Ectodermal cell (in vitro differentiated cells): ENCODE data around the gene CCDC97.
"Not testable (repeated sequence)": the region's sequence is repeated elsewhere in the genome, so short reads cannot be mapped to it uniquely, and the experiment has no call there.

Experiments
- H3K27ac ChIP-seq: 2 replicates; pipeline ENCODE4 v1.7.0; 2013; ENCODE audit warnings: mild to moderate bottlenecking, low read depth, low read length; ENCODE audit not compliant: insufficient read depth, poor library complexity, severe bottlenecking
- H3K27me3 ChIP-seq: 2 replicates; pipeline ENCODE4 v1.7.0; 2013; ENCODE audit warnings: mild to moderate bottlenecking, low read length; ENCODE audit not compliant: insufficient read depth, control insufficient read depth, poor library complexity, severe bottlenecking
- H3K36me3 ChIP-seq: one replicate; pipeline ENCODE4 v1.7.0; 2013; ENCODE audit warnings: low read length; ENCODE audit not compliant: control insufficient read depth, insufficient read depth
- H3K4me1 ChIP-seq: one replicate; pipeline ENCODE4 v1.7.0; 2013; ENCODE audit warnings: low read length; ENCODE audit not compliant: control insufficient read depth, insufficient read depth
- H3K4me3 ChIP-seq: 2 replicates; pipeline ENCODE4 v1.7.0; 2013; ENCODE audit warnings: low read depth, low read length, control low read depth; ENCODE audit not compliant: insufficient read depth
- H3K9me3 ChIP-seq: 2 replicates; pipeline ENCODE4 v1.7.0; 2013; ENCODE audit warnings: mild to moderate bottlenecking, low read length, moderate library complexity; ENCODE audit not compliant: control insufficient read depth
- WGBS, 2 experiments: methylation state at CpG; one replicate each; pipeline ENCODE4 v1.1.7; 2013; ENCODE audit warnings: missing lambda C conversion rate in 2 of 2; 5-methylcytosine and 5-hydroxymethylcytosine counted together

The CCDC97 gene

DNA sequence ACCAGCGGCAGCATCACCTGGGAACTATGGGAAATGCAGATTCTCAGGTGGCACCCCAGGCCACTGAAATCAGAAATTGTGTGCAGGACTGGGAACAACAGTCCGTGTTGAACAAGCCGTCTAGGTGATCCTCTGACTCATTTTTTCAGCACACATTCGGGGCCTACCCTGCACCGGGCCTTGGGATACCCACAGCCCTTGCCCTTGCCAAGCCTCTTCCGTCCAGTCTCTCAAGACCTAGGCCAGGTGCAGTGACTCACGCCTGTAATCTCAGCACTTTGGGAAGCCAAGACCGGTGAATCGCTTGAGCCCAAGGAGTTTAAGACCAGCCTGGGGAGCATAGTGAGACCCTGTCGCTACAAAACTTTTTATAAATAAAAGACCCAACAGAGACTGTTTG lies 25.5 kb downstream of the CCDC97 start:
- H3K27ac ChIP-seq: no peak overlapping the region
- no peaks in the 10 kb centered on the region for H3K4me1 ChIP-seq
- H3K27me3 ChIP-seq: no peaks in the 10 kb centered on the region
- 92 to 93% methylated on average over 10 of the region's 10 CpGs for WGBS, 2 experiments
- no peaks in the 10 kb centered on the region for H3K36me3 ChIP-seq
- H3K4me3 ChIP-seq: no peak overlapping the region
- H3K9me3 ChIP-seq: no peaks in the 10 kb centered on the region

DNA sequence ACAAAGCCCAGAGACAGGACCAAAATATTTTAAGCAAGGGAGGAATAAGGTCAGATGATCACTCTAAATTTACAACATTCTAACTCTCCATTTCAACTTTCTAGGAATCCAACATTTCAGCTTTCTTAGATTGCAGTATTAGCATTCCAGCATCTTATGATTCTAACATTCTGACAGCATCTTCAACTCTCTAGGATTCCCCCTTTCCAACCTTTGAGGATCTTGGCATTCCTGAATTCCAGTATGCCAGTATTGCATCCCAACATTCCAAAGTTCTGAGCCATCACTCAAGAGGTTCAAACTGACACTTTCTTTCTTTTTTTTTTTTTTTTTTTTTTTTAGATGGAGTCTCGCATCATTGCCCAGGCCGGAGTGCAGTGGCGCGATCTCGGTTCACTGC lies 30.0 kb downstream of the CCDC97 start:
- Histone ChIP-seq H3K4me3 (no peak overlapping the region), H3K27ac (no peak overlapping the region), H3K4me1 (no peaks in the 10 kb centered on the region), H3K27me3 (no peaks in the 10 kb centered on the region), H3K36me3 (no peaks in the 10 kb centered on the region), H3K9me3 (no peaks in the 10 kb centered on the region)
- 84 to 87% methylated on average over 5 of the region's 5 CpGs for WGBS, 2 experiments

DNA sequence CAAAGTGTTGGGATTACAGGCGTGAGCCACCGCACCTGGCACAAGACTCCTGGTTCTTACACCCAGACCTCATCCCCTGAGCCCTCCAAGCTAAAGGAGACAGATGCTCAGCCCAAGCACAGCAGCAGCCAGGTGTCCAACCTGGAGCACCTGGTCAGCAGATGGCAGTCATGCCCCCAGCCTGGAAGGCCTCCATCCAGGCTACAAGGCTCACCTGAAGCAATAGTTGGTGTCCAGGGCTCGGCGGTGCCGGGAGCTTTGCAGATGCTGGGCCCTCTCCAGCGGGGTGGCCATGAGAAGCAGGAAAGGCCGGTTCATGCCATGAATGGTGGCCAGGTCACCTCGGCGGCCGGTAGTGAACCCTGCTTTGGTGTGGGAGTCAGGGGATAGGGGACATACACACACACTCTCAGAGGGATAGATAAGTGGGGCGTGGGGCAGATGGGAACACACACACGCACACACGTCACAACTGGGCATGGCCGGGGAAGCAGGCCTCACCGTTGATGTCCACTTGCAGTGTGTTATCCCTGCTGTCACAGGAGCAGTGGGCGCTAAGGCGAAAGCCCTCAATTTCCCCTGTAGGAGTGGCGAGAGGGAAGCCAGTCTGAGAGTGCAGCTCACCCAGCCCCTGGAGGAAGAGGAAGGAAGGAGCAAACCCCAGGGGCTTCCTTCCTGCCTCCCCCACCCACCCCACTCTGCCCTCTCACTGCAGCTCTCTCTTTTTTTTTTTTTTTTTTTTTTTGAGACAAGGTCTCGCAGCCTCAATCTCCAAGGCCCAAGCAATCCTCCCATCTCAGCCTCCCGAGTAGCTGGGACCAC lies 31.9 kb downstream of the CCDC97 start:
- Histone ChIP-seq H3K27me3 (no peaks in the 10 kb centered on the region), H3K4me3 (no peak overlapping the region), H3K27ac (no peak overlapping the region), H3K4me1 (no peaks in the 10 kb centered on the region), H3K9me3 (no peaks in the 10 kb centered on the region), H3K36me3 (no peaks in the 10 kb centered on the region)
- 94 to 95% methylated on average over 20 of the region's 20 CpGs for WGBS, 2 experiments

DNA sequence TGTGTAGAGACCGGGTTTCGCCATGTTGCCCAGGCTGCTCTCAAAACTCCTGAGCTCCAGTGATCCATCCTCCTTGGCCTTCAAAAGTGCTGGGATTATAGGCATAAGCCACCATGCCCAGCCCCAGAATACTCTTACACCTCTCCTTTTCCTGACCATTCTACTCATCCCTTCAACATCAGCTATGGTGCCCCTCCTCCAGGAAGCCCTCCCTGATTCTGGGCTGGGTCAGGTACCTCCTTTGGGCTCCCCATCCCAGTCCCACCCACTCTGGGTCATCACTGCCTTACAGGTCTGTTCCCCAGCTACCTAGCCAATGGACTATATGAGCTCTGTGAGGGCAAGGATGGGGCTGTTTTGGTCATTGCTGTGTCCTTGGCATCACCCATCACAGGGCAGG lies 34.2 kb downstream of the CCDC97 start:
- no peaks in the 10 kb centered on the region for H3K9me3 ChIP-seq
- no peak overlapping the region for H3K27ac ChIP-seq
- H3K36me3 ChIP-seq: no peaks in the 10 kb centered on the region
- 79 to 92% methylated on average over 2 of the region's 2 CpGs for WGBS, 2 experiments
- H3K4me1 ChIP-seq: no peaks in the 10 kb centered on the region
- H3K27me3 ChIP-seq: peaks cover under 1% of the 10 kb centered on the region
- H3K4me3 ChIP-seq: no peak overlapping the region

DNA sequence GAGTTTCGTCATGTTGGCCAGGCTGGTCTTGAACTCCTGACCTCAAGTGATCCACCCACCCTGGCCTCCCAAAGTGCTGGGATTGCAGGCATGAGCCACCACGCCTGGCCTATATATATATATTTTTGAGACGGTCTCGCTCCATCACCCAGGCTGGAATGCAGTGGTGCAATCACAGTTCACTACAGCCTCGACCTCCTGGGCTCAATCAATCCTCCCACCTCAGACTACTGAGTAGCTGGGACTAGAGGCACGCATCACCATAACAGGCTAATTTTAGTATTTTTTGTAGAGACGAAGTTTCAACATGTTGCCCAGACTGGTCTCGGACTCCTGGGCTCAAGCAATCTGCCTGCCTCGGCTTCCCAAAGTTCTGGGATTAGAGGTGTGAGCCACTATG lies 36.9 kb downstream of the CCDC97 start:
- not testable (repeated sequence) for H3K27ac ChIP-seq, H3K4me3 ChIP-seq, H3K4me1 ChIP-seq, H3K9me3 ChIP-seq, H3K36me3 ChIP-seq
- 89 to 92% methylated on average over 9 of the region's 9 CpGs for whole genome bisulfite sequencing, 2 experiments
- peaks cover 28% of the 10 kb centered on the region for H3K27me3 ChIP-seq

DNA sequence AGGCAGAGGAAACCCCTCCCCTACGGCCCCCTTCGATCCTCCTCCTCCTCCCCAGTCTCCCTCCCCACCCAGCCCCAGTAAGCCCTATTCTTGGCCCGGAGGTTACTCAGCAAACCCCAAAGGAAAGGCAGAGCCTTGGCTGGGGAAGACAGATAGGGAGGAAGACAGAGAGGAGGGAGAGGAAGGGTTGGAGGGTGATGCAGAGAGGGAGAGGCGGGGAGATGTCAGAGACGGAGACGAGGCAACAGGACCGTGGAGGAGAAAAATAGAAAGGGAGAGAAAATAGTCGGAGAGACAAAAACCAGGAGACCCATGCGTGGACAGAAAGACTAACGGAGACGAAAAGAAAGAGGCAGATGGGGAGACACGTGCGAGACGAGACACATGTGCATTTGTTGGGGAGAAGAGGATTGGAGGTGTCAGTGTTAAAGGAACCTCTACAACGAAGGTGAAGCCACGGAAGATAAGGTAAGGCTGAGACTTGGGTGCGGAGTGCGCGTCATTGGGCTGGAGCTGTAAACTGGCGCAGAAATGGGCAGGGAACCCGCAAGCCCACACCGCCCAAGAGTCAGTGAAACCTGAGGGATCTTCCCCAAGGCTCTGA lies 40.9 kb downstream of the CCDC97 start:
- Histone ChIP-seq H3K27ac (no peak overlapping the region), H3K27me3 (peaks cover 53% of the 10 kb centered on the region), H3K4me1 (peaks cover 19% of the 10 kb centered on the region), H3K4me3 (peak overlapping the region; percentile 55), H3K9me3 (no peaks in the 10 kb centered on the region), H3K36me3 (no peaks in the 10 kb centered on the region)
- WGBS, 2 experiments: 8 to 10% methylated on average over 20 to 22 of the region's 22 CpGs

DNA sequence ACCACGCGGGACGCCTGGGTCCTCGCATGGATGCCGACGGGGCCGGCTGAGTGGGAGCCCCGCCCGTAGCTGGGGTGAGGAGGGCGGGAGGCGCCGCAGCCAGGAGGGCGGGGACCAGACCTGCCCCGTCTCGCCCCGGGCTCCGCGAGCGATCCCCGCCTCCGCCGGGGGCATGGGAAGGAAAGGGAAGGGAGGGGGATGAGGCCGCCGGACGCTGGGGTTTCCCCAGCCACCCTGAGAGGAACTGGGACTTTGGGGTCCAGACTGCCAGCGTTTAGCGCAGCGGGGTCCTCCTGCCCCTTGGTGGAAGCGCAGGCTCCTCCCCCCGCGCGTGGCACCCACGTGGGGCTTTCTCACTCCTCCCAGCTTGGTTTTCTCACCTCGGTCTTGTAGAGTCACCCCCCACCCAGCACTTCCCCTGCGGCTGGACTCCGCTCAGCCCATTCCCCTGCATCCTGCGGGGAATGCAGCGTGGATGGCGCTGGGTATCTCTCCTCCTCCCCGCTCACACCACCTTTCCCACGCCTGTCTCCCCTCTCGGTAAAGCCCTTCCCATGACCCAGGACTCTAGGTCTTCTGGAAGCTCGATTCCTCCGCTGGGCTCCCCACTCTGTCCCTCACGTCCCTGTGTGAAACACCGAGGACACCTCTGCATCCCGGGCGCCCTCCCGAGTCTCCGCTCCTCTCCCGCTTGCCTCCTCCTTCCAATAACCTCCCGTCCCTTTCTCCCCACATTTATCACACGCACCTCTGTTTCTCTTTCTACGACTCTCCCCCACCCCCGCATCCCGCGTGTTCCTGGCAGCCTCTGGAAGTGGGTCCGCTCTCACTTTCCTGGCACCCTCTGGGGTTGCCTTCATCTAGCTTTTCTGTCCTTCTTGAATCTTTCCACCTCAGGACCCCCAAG lies 41.6 kb downstream of the CCDC97 start:
- Histone ChIP-seq H3K27ac (no peak overlapping the region), H3K36me3 (no peaks in the 10 kb centered on the region), H3K9me3 (no peaks in the 10 kb centered on the region), H3K27me3 (peaks cover 53% of the 10 kb centered on the region), H3K4me3 (peak overlapping the region; percentile 55), H3K4me1 (peaks cover 19% of the 10 kb centered on the region)
- WGBS, 2 experiments: 1% methylated on average over 58 of the region's 58 CpGs

DNA sequence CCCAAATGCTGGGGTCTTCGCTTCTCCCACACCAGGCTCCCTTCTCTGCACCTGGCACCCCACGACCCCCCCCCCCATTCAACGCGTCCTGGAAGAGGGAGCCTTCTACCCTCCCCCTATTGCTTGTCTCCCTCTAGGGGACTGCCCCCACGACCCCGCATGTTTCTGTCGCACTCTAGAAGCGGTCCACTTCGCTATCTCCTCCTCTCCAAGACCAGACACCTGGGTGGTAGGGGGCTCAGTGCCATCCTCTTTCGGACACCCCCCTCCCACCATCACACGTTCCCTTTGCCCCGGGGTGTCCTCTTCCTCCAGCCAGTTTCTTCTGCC lies 42.3 kb downstream of the CCDC97 start:
- Histone ChIP-seq H3K9me3 (no peaks in the 10 kb centered on the region), H3K27me3 (peaks cover 53% of the 10 kb centered on the region), H3K36me3 (no peaks in the 10 kb centered on the region), H3K4me1 (peaks cover 19% of the 10 kb centered on the region), H3K27ac (no peak overlapping the region), H3K4me3 (peak overlapping the region; percentile 55)
- 0 to 1% methylated on average over 12 of the region's 12 CpGs for WGBS, 2 experiments

DNA sequence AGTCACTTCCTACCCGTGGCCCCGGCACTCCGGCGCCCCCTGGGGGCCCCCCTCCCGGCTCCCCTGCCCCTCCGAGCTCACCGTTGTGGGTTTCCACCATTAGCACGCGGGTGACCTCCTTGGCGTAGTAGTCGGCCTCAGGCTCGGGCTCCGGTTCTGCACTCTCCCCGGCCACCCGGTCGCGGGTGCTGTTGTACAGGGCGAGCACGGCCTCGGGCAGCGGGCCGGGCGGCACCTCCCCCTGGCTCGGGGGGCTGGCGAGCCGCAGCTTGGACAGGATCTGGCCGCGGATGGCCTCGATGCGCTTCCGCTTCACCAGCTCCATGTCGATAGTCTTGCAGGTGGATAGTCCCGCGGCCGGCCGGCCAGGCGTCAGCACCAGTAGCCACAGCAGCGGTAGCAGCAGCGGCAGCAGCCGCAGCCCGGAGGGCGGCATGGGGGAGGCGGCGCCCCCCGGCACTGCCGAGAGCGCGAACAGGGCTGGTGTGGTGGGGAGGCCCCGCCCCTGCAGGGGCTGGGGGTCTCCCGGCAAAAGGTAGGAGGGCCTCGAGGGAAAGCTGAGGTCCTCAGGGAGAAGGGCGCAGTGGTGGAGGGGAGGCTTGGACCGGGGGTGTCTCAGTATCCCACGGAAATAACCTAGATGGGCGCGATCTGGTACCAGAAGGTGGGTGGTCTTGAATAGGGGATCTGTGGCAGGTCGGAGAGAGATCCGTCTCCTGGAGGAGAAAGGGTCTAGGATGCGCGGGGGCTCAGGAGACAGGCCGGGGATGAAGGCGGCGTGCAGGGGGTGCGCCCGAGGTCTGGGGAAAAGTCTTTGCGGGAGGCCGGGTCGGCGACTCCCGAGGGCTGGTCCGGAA lies 42.9 kb downstream of the CCDC97 start:
- H3K4me3 ChIP-seq: peak overlapping the region; percentile 55
- H3K27ac ChIP-seq: no peak overlapping the region
- H3K27me3 ChIP-seq: peaks cover 53% of the 10 kb centered on the region
- peaks cover 19% of the 10 kb centered on the region for H3K4me1 ChIP-seq
- 1% methylated on average over 71 of the region's 71 CpGs for WGBS, 2 experiments
- H3K9me3 ChIP-seq: no peaks in the 10 kb centered on the region
- H3K36me3 ChIP-seq: no peaks in the 10 kb centered on the region
